Naive thymus-derived CD4-positive, alpha-beta T cell (primary cell): ENCODE measurements around the gene PHF2. TPM values are rescaled to one million over a fixed set of nuclear protein-coding genes. Genes with fewer than 3 reads are reported as not detected.

Experiments used
- ATAC-seq: fragments of 150-1000 bp; cut with Tn5 transposase; 2 replicates; pipeline ENCODE4 v1.10.0; 2021; ENCODE audit warnings: mild to moderate bottlenecking, moderate library complexity
- CTCF ChIA-PET: fragments of 350-600 bp; sonication (Branson Sonifier 250); formaldehyde crosslinking; loops from one replicate; lab custom pipeline; 2021; ENCODE audit warnings: antibody characterized with exemption; lab: Charles Lee
- POLR2A ChIA-PET: fragments of 350-600 bp; sonication (Branson Sonifier 250); formaldehyde crosslinking; loops from one replicate; lab custom pipeline; 2021; ENCODE audit warnings: antibody characterized with exemption, inconsistent platforms; lab: Charles Lee
- DNase-seq, 9 donors: peaks; one replicate each; pipeline versions ENCODE4 v3.0.0 to v3.0.0-alpha.2; 2020 to 2022; ENCODE audit warnings: mixed read lengths in 1 of 9
- H3K27ac ChIP-seq: one replicate; pipeline ENCODE4 v1.7.0; 2013; ENCODE audit warnings: mild to moderate bottlenecking, low read depth, low read length, moderate library complexity
- H3K27me3 ChIP-seq, 2 donors: one replicate each; pipeline ENCODE4 v1.7.0; 2013; ENCODE audit warnings: low read length in 2 of 2, mild to moderate bottlenecking in 2 of 2, moderate library complexity in 2 of 2; ENCODE audit not compliant: control insufficient read depth in 2 of 2, insufficient read depth in 2 of 2
- H3K36me3 ChIP-seq, 3 experiments: 1 replicate in 2 of 3; 2 replicates in 1 of 3; pipeline ENCODE4 v1.7.0; 2013; ENCODE audit warnings: low read length in 3 of 3, mild to moderate bottlenecking in 3 of 3, moderate library complexity in 1 of 3; ENCODE audit not compliant: insufficient read depth in 3 of 3, control insufficient read depth in 2 of 3
- H3K4me1 ChIP-seq, 2 donors: one replicate each; pipeline ENCODE4 v1.7.0; 2013; ENCODE audit warnings: low read length in 2 of 2, mild to moderate bottlenecking in 2 of 2, moderate library complexity in 1 of 2; ENCODE audit not compliant: control insufficient read depth in 2 of 2, insufficient read depth in 2 of 2
- H3K4me3 ChIP-seq: 2 replicates; pipeline ENCODE4 v1.7.0; 2013; ENCODE audit warnings: mild to moderate bottlenecking, low read length
- H3K9me3 ChIP-seq, 3 experiments: 1 replicate in 2 of 3; 2 replicates in 1 of 3; pipeline ENCODE4 v1.7.0; 2013; ENCODE audit warnings: low read length in 3 of 3; ENCODE audit not compliant: control insufficient read depth in 2 of 3
- H3K27ac Mint-ChIP-seq, 9 donors: one replicate each; pipeline ENCODE4 v1.8.0; 2020 to 2022; ENCODE audit warnings: mixed read lengths in 9 of 9, mild to moderate bottlenecking in 8 of 9, moderate library complexity in 5 of 9, inconsistent platforms in 2 of 9
- H3K27me3 Mint-ChIP-seq, 5 donors: one replicate each; pipeline ENCODE4 v1.8.0; 2021 to 2022; ENCODE audit warnings: mixed read lengths in 5 of 5, mild to moderate bottlenecking in 1 of 5
- H3K36me3 Mint-ChIP-seq, 5 donors: one replicate each; pipeline ENCODE4 v1.8.0; 2020 to 2022; ENCODE audit warnings: mixed read lengths in 5 of 5, mild to moderate bottlenecking in 3 of 5, inconsistent platforms in 1 of 5
- H3K4me1 Mint-ChIP-seq, 7 donors: one replicate each; pipeline ENCODE4 v1.8.0; 2020 to 2022; ENCODE audit warnings: mixed read lengths in 7 of 7, mild to moderate bottlenecking in 3 of 7, inconsistent platforms in 1 of 7
- H3K4me3 Mint-ChIP-seq, 10 donors: one replicate each; pipeline ENCODE4 v1.8.0; 2020 to 2022; ENCODE audit warnings: mild to moderate bottlenecking in 10 of 10, mixed read lengths in 10 of 10, moderate library complexity in 6 of 10, inconsistent platforms in 2 of 10
- H3K9me3 Mint-ChIP-seq, 11 donors: one replicate each; pipeline ENCODE4 v1.8.0; 2020 to 2022; ENCODE audit warnings: mixed read lengths in 11 of 11, mild to moderate bottlenecking in 4 of 11, inconsistent platforms in 1 of 11, moderate library complexity in 1 of 11
- intact Hi-C, 2 donors: fragments of 100-400 bp; cut with micrococcal nuclease; formaldehyde crosslinking; loops; one replicate each; pipeline ENCODE4 v1.15.1; 2023
- polyA plus RNA-seq, 2 donors: library from polyadenylated mRNA; unstranded; fragments of 300-500 nt; fragmentation: Illumina TruSeq; gene quantifications; one replicate each; pipeline ENCODE4 v1.2.3, GENCODE V29; 2021
- total RNA-seq, 6 experiments: library from RNA in 5 of 6; stranded (reverse) in 5 of 6; gene quantifications; 1 replicate in 5 of 6; 2 replicates in 1 of 6; pipeline ENCODE4 v1.2.3 and lab custom pipeline; 2021 to 2026

Gene PHF2
- total and polyA plus RNA-seq, 7 experiments from 2014 or later = 1.0 to 39.3 (median 28.6) TPM

- Mint-ChIP-seq H3K9me3 (no peaks in the 10 kb centered on the region), H3K27ac (peak overlapping the region in 2 of 9 donors; percentile 72 to 80), H3K4me1 (peaks cover 0 to 25% (median 20%) of the 10 kb centered on the region in 7 donors), H3K4me3 (no peak overlapping the region), H3K36me3 (peaks cover 0 to 20% (median 13%) of the 10 kb centered on the region in 5 donors), H3K27me3 (no peaks in the 10 kb centered on the region)
- POLR2A ChIA-PET = interaction anchor here (0.7 to 1.5 kb wide), 3 partner anchors 35 to 498 kb away, joined by 3 to 9 read pairs (median 4); partner anchors contain the start of gene FAM120AOS
- Histone ChIP-seq H3K4me3 (no peak overlapping the region), H3K4me1 (peaks cover 8 to 9% of the 10 kb centered on the region in 2 donors), H3K27me3 (no peaks in the 10 kb centered on the region), H3K36me3 (peaks cover 9 to 34% (median 10%) of the 10 kb centered on the region in 3 experiments), H3K9me3 (no peaks in the 10 kb centered on the region), H3K27ac (no peak overlapping the region)
- intact Hi-C loops = loop anchor here (5.0 to 10.0 kb wide), 4 partner anchors 468 to 1942 kb away; partner anchors contain the start of genes CARD19 (in 1 of the 2) and IPPK (in 1 of the 2)
- no peak for DNase-seq
- no peak for ATAC-seq
- CTCF ChIA-PET = interaction anchor here (0.7 to 1.0 kb wide), 2 partner anchors 404 to 456 kb away, joined by 3 read pairs; no protein-coding TSS in a partner anchor
Observed at GRCh38 chr9:93565089-93565488, 11.3 kb upstream of the PHF2 start.

- H3K36me3 ChIP-seq = peaks cover 4 to 28% (median 10%) of the 10 kb centered on the region in 3 experiments
- peak overlapping the region; percentile 80 to 91 (median 86) for H3K4me3 Mint-ChIP-seq
- peaks cover 10 to 25% (median 20%) of the 10 kb centered on the region in 7 donors for H3K4me1 Mint-ChIP-seq
- CTCF ChIA-PET = interaction anchor here (0.5 to 1.9 kb wide), 14 partner anchors 8 to 608 kb away, joined by 3 to 12 read pairs (median 4); partner anchors contain the start of gene FAM120AOS
- intact Hi-C loops = loop anchor here (1.0 to 10.0 kb wide), 26 partner anchors 9 to 1941 kb away; partner anchors contain the start of genes FAM120AOS (in 2 of the 2), IPPK (in 2 of the 2), NINJ1 (in 2 of the 2) and ZNF484 (in 2 of the 2)
- H3K9me3 Mint-ChIP-seq = peaks cover 0 to 4% (median 0%) of the 10 kb centered on the region in 11 donors
- H3K27ac ChIP-seq = peak overlapping the region; percentile 92
- no peaks in the 10 kb centered on the region for H3K9me3 ChIP-seq
- DNase-seq (peak; percentile 94 to 100 (median 99)), ATAC-seq (peak; percentile 99)
- H3K27me3 ChIP-seq = no peaks in the 10 kb centered on the region
- peaks cover 8 to 9% of the 10 kb centered on the region in 2 donors for H3K4me1 ChIP-seq
- H3K27ac Mint-ChIP-seq = peak overlapping the region; percentile 84 to 96 (median 93)
- no peaks in the 10 kb centered on the region for H3K27me3 Mint-ChIP-seq
- H3K36me3 Mint-ChIP-seq = peaks cover 5 to 32% (median 17%) of the 10 kb centered on the region in 5 donors
- H3K4me3 ChIP-seq = peak overlapping the region; percentile 76
- POLR2A ChIA-PET = interaction anchor here (0.7 to 1.9 kb wide), 17 partner anchors 9 to 803 kb away, joined by 3 to 24 read pairs (median 4); partner anchors contain the start of genes FAM120A, FAM120AOS and PHF2
Observed at GRCh38 chr9:93566408-93567270, 9.7 kb upstream of the PHF2 start.

- H3K27ac Mint-ChIP-seq = peak overlapping the region; percentile 84 to 96 (median 93)
- H3K27me3 Mint-ChIP-seq = no peaks in the 10 kb centered on the region
- peaks cover 0 to 26% (median 10%) of the 10 kb centered on the region in 5 donors for H3K36me3 Mint-ChIP-seq
- H3K4me3 Mint-ChIP-seq = peak overlapping the region; percentile 80 to 91 (median 86)
- DNase-seq (peak in 2 of 9 donors; percentile 18 to 19), ATAC-seq (no peak)
- CTCF ChIA-PET = interaction anchor here (1.9 kb wide), 1 partner anchor 8 kb away, joined by 9 read pairs; no protein-coding TSS in a partner anchor
- intact Hi-C loops = loop anchor here (2.0 to 10.0 kb wide), 12 partner anchors 15 to 1940 kb away; partner anchors contain the start of genes CARD19 (in 1 of the 2), IPPK (in 1 of the 2), NINJ1 (in 1 of the 2) and ZNF484 (in 1 of the 2)
- Histone ChIP-seq H3K9me3 (no peaks in the 10 kb centered on the region), H3K27me3 (no peaks in the 10 kb centered on the region), H3K4me1 (peaks cover 8 to 9% of the 10 kb centered on the region in 2 donors), H3K4me3 (peak overlapping the region; percentile 76), H3K36me3 (peaks cover 0 to 20% (median 10%) of the 10 kb centered on the region in 3 experiments), H3K27ac (peak overlapping the region; percentile 92)
- POLR2A ChIA-PET = interaction anchor here (0.9 to 1.9 kb wide), 6 partner anchors 8 to 424 kb away, joined by 3 to 24 read pairs (median 4); partner anchors contain the start of genes FAM120AOS and PHF2
- H3K4me1 Mint-ChIP-seq = peaks cover 10 to 27% (median 20%) of the 10 kb centered on the region in 7 donors
- H3K9me3 Mint-ChIP-seq = peaks cover 0 to 4% (median 0%) of the 10 kb centered on the region in 11 donors
Observed at GRCh38 chr9:93567271-93567959, 9.0 kb upstream of the PHF2 start.

GRCh38 chr9:93568169-93568568 lies 8.2 kb upstream of the PHF2 start:
- Mint-ChIP-seq H3K9me3 (peaks cover 0 to 4% (median 0%) of the 10 kb centered on the region in 11 donors), H3K4me1 (peaks cover 10 to 30% (median 20%) of the 10 kb centered on the region in 7 donors), H3K36me3 (peaks cover 0 to 23% (median 6%) of the 10 kb centered on the region in 5 donors), H3K4me3 (peak overlapping the region in 5 of 10 donors; percentile 23 to 87 (median 29)), H3K27ac (peak overlapping the region in 5 of 9 donors; percentile 38 to 90 (median 65)), H3K27me3 (no peaks in the 10 kb centered on the region)
- Histone ChIP-seq H3K9me3 (no peaks in the 10 kb centered on the region), H3K4me3 (no peak overlapping the region), H3K27me3 (no peaks in the 10 kb centered on the region), H3K4me1 (peaks cover 8 to 9% of the 10 kb centered on the region in 2 donors), H3K27ac (no peak overlapping the region), H3K36me3 (peaks cover 0 to 13% (median 4%) of the 10 kb centered on the region in 3 experiments)
- ChIA-PET POLR2A (no interaction called here), CTCF (no interaction called here)
- DNase-seq (no peak), ATAC-seq (no peak)
- intact Hi-C loops = loop anchor here (5.0 to 10.0 kb wide), 4 partner anchors 471 to 1939 kb away; partner anchors contain the start of genes CARD19 (in 1 of the 2) and IPPK (in 1 of the 2)

GRCh38 chr9:93569621-93570174 lies 6.7 kb upstream of the PHF2 start:
- Mint-ChIP-seq H3K27ac (peak overlapping the region in 2 of 9 donors; percentile 24 to 28), H3K9me3 (peaks cover 0 to 4% (median 0%) of the 10 kb centered on the region in 11 donors), H3K36me3 (peaks cover 0 to 25% (median 5%) of the 10 kb centered on the region in 5 donors), H3K4me3 (peak overlapping the region in 1 of 10 donors; percentile 59), H3K4me1 (peaks cover 10 to 38% (median 27%) of the 10 kb centered on the region in 7 donors), H3K27me3 (no peaks in the 10 kb centered on the region)
- no peak for ATAC-seq
- no peaks in the 10 kb centered on the region for H3K27me3 ChIP-seq
- CTCF ChIA-PET = interaction anchor here (0.7 kb wide), 1 partner anchor 530 kb away, joined by 7 read pairs; no protein-coding TSS in a partner anchor
- H3K9me3 ChIP-seq = no peaks in the 10 kb centered on the region
- no peak for DNase-seq
- H3K27ac ChIP-seq = no peak overlapping the region
- intact Hi-C loops = loop anchor here (5.0 to 10.0 kb wide), 5 partner anchors 465 to 1938 kb away; partner anchors contain the start of genes CARD19 (in 1 of the 2) and IPPK (in 1 of the 2)
- H3K4me3 ChIP-seq = no peak overlapping the region
- POLR2A ChIA-PET = no interaction called here
- H3K4me1 ChIP-seq = peaks cover 10 to 12% of the 10 kb centered on the region in 2 donors
- H3K36me3 ChIP-seq = no peaks in the 10 kb centered on the region
